Gastrocnemius medialis (tissue), 4 donors: ENCODE measurements around the gene ADORA1. TPM values are rescaled to one million over a fixed set of nuclear protein-coding genes. Genes with fewer than 3 reads are reported as not detected.

Experiments used
- ATAC-seq, 2 donors: fragments of 150-250 bp; one replicate each; pipeline ENCODE4 v1.9.1; 2016
- DNase-seq, 2 donors: peaks; one replicate each; pipeline ENCODE4 v3.0.0-alpha.2; 2019
- H3K27ac ChIP-seq, 4 donors: fragments of 200-600 bp; sonication (generic); 1 replicate in 1 of 4; 2 replicates in 3 of 4; pipeline ENCODE4 v1.5.1; 2016 to 2018; ENCODE audit warnings: mild to moderate bottlenecking in 2 of 4, moderate library complexity in 1 of 4
- H3K27me3 ChIP-seq, 3 donors: fragments of 200-600 bp; sonication (generic) in 2 of 3; 1 replicate in 1 of 3; 2 replicates in 2 of 3; pipeline versions ENCODE4 v1.5.1 to v1.6.0; 2016 to 2019; ENCODE audit warnings: mild to moderate bottlenecking in 1 of 3, moderate library complexity in 1 of 3
- H3K36me3 ChIP-seq, 2 donors: fragments of 200-600 bp; sonication (generic) in 1 of 2; one replicate each; pipeline ENCODE4 v1.5.1; 2017 to 2018
- H3K4me1 ChIP-seq, 2 donors: fragments of 200-600 bp; sonication (generic) in 1 of 2; one replicate each; pipeline ENCODE4 v1.5.1; 2016 to 2017; ENCODE audit warnings: mild to moderate bottlenecking in 2 of 2
- H3K4me3 ChIP-seq, 4 donors: fragments of 200-600 bp; sonication (generic) in 3 of 4; 1 replicate in 1 of 4; 2 replicates in 3 of 4; pipeline ENCODE4 v1.5.1; 2016 to 2019; ENCODE audit warnings: mild to moderate bottlenecking in 2 of 4
- H3K9me3 ChIP-seq, 3 donors: fragments of 200-600 bp; sonication (generic) in 2 of 3; 1 replicate in 1 of 3; 2 replicates in 2 of 3; pipeline ENCODE4 v1.5.1; 2016 to 2019
- CTCF ChIP-seq, 5 experiments: fragments of 450-650 bp in 3 of 5; fragments of 200-600 bp in 2 of 5; sonication (generic) in 2 of 5; IDR thresholded peaks in 4 of 5; conservative IDR thresholded peaks in 1 of 5; 1 replicate in 4 of 5; 2 replicates in 1 of 5; pipeline ENCODE4 v1.5.1; 2016 to 2019; ENCODE audit warnings: antibody characterized with exemption in 5 of 5, mild to moderate bottlenecking in 3 of 5, moderate library complexity in 3 of 5
- POLR2A ChIP-seq, 2 donors: fragments of 450-650 bp; IDR thresholded peaks; one replicate each; pipeline ENCODE4 v1.6.1; 2017; ENCODE audit warnings: antibody characterized with exemption in 2 of 2, mild to moderate bottlenecking in 2 of 2, moderate library complexity in 2 of 2
- in situ Hi-C, 4 donors: fragments of 200-750 bp; cut with MboI; loops; one replicate each; pipeline versions ENCODE4 v1.15.0 to v1.8.0; 2017; ENCODE audit warnings: low sequenced_read_pairs in 4 of 4
- intact Hi-C: fragments of 100-400 bp; cut with DNase I; formaldehyde crosslinking; loops from one replicate; pipeline ENCODE4 v1.15.1; 2023; ENCODE audit warnings: low total_unique reads
- total RNA-seq, 4 donors: library from RNA; depleted of rRNA; stranded (reverse); fragments of >200 nt; gene quantifications; one replicate each; pipeline versions ENCODE4 v1.1.0 to v1.2.3, GENCODE V29; 2016

Gene ADORA1
- total RNA-seq, 4 donors from 2014 or later, result 0.25 to 5.6 (median 1.7) TPM

DNA sequence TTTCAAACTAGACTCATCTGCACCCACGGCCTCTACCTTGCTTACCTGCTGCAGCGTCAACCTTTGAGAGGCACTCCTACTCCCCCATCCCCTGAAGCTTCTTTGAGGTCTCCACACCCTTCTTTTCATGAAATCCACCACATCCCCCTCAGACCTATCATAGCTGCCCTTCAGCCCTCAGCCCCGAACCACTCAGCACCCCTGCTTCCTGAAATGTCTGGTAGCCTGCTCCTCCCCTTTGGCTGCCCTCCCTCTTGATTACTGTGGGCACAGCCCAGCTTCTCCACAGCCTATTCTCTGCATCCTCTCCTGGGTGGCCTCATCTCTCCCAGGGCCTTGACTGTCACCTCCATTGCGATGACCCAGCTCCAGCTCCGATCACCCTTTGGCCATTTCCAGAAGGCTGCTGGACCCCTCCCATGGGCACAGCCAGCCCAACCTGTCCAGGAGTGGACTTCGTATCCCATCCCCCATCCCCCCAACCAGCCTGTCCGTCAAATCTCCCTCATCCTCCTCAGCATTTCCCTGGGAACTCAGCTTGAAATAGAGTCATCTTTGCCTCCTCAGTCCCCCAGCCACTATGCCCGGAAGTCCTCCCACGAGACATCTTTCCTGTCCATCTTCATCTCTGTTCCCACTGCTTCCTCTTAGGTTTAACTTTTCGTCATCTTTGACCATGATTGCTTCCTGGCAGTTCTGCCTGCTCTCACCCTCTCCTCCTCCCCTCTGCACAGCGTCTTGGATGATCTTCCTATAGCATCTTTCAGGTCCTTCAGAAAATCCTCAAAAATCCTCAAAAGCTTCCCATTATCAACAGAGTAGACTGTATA, 6.1 kb upstream of the ADORA1 start:
- no peak overlapping the region for H3K27ac ChIP-seq
- intact Hi-C loops, result no loop called here
- ATAC-seq (no peak), DNase-seq (no peak)
- in situ Hi-C loops, result no loop called here
- H3K27me3 ChIP-seq, result no peaks in the 10 kb centered on the region
- no peak overlapping the region for H3K4me3 ChIP-seq
- H3K4me1 ChIP-seq, result peaks cover 9 to 11% of the 10 kb centered on the region in 2 donors
- TF ChIP-seq CTCF (IDR thresholded peaks at IDR 0.05 in 4 of 5, conservative IDR thresholded peaks at IDR 0.05 in 1 of 5), result no peak
- TF ChIP-seq POLR2A (IDR thresholded peaks at IDR 0.05), result no peak
- H3K36me3 ChIP-seq, result no peaks in the 10 kb centered on the region
- no peaks in the 10 kb centered on the region for H3K9me3 ChIP-seq

- Histone ChIP-seq H3K36me3 (no peaks in the 10 kb centered on the region), H3K4me3 (no peak overlapping the region), H3K27ac (no peak overlapping the region), H3K9me3 (no peaks in the 10 kb centered on the region), H3K27me3 (no peaks in the 10 kb centered on the region), H3K4me1 (peaks cover 14% of the 10 kb centered on the region in 2 donors)
- DNase-seq, result no peak
- in situ Hi-C loops, result no loop called here
- intact Hi-C loops, result no loop called here
- no peak for ATAC-seq
- TF ChIP-seq CTCF (IDR thresholded peaks at IDR 0.05 in 4 of 5, conservative IDR thresholded peaks at IDR 0.05 in 1 of 5) (no peak), POLR2A (IDR thresholded peaks at IDR 0.05) (no peak)
Observed at GRCh38 chr1:203122159-203122558, 5.4 kb upstream of the ADORA1 start.

GRCh38 chr1:203124011-203124410, 3.5 kb upstream of the ADORA1 start:
- ATAC-seq (no peak), DNase-seq (no peak)
- no peak overlapping the region for H3K27ac ChIP-seq
- no peaks in the 10 kb centered on the region for H3K36me3 ChIP-seq
- H3K4me1 ChIP-seq, result peaks cover 14 to 25% of the 10 kb centered on the region in 2 donors
- intact Hi-C loops (loop anchor here (1.0 kb wide), 1 partner anchor 11 kb away; no protein-coding TSS in a partner anchor), in situ Hi-C loops (no loop called here)
- H3K27me3 ChIP-seq, result no peaks in the 10 kb centered on the region
- no peak overlapping the region for H3K4me3 ChIP-seq
- TF ChIP-seq CTCF (IDR thresholded peaks at IDR 0.05 in 4 of 5, conservative IDR thresholded peaks at IDR 0.05 in 1 of 5) (no peak), POLR2A (IDR thresholded peaks at IDR 0.05) (no peak)
- no peaks in the 10 kb centered on the region for H3K9me3 ChIP-seq

GRCh38 chr1:203124546-203125317, 2.8 kb upstream of the ADORA1 start:
- in situ Hi-C loops (no loop called here), intact Hi-C loops (loop anchor here (1.0 kb wide), 1 partner anchor 11 kb away; no protein-coding TSS in a partner anchor)
- ATAC-seq (no peak), DNase-seq (no peak)
- no peak overlapping the region for H3K27ac ChIP-seq
- H3K4me3 ChIP-seq, result no peak overlapping the region
- TF ChIP-seq POLR2A (IDR thresholded peaks at IDR 0.05), result no peak
- no peak for TF ChIP-seq CTCF (IDR thresholded peaks at IDR 0.05 in 4 of 5, conservative IDR thresholded peaks at IDR 0.05 in 1 of 5)
- no peaks in the 10 kb centered on the region for H3K9me3 ChIP-seq
- H3K27me3 ChIP-seq, result no peaks in the 10 kb centered on the region
- H3K36me3 ChIP-seq, result no peaks in the 10 kb centered on the region
- H3K4me1 ChIP-seq, result peaks cover 21 to 32% of the 10 kb centered on the region in 2 donors
